Astrocyte of the cerebellum (primary cell): Measurements from ENCODE around the gene CTDNEP1.
A peak's percentile ranks its signal among the peaks of the same experiment; 100 is the strongest.

Experiments used
- DNase-seq: peaks from one replicate; pipeline ENCODE4 v3.0.0-alpha.2; 2011; ENCODE audit warnings: low read depth
- H3K4me3 ChIP-seq: 2 replicates; pipeline ENCODE4 v1.5.1; 2011; ENCODE audit warnings: mild to moderate bottlenecking, low read depth, low read length, moderate library complexity
- in situ Hi-C: cut with HindIII; loops from 2 replicates; pipeline ENCODE4 v1.10.0; 2017; ENCODE audit warnings: low sequenced_read_pairs
- TF ChIP-seq, protein P1 (sequence below): IDR thresholded peaks from 2 replicates; pipeline ENCODE4 v1.5.1; 2012; ENCODE audit warnings: low read length, low read depth, moderate library complexity, mild to moderate bottlenecking; ENCODE audit errors: missing control alignments

CTDNEP1 gene

DNA sequence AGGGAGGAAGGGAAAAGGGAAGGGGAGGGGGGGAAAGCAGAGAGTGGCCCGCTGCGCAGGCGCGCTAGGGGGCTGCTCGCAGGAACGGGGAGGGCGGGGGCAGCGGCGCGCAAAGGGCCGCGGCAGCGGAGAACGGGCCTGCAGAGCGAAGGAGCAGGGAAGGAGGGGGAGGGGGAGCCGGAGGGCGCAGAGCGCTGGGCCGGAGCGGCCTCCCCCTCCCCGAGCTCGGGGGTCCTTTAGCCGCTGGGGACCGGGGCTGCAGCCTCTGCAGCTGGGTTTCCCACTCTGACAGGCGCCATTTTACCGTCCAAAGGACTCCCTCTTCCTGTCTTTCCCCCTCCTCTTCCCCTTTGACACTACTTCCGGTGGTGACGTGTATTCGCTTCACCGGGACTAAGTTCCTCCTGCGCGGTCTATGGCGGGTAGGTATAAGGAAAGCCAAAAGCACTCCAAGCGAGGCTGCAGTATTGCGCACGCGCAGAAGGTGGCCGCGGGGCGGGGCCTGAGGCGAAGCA lies at the start of gene CTDNEP1:
CTDNEP1 (minus strand) TSS at position 74 of the 515 bp plus-strand sequence. CDS start 438 bp downstream, outside the sequence.
- in situ Hi-C loops = no loop called here
- H3K4me3 ChIP-seq = peak within 1 kb of the TSS; percentile 84
- DNase-seq = peak; percentile 99
- TF ChIP-seq, protein P1, sequence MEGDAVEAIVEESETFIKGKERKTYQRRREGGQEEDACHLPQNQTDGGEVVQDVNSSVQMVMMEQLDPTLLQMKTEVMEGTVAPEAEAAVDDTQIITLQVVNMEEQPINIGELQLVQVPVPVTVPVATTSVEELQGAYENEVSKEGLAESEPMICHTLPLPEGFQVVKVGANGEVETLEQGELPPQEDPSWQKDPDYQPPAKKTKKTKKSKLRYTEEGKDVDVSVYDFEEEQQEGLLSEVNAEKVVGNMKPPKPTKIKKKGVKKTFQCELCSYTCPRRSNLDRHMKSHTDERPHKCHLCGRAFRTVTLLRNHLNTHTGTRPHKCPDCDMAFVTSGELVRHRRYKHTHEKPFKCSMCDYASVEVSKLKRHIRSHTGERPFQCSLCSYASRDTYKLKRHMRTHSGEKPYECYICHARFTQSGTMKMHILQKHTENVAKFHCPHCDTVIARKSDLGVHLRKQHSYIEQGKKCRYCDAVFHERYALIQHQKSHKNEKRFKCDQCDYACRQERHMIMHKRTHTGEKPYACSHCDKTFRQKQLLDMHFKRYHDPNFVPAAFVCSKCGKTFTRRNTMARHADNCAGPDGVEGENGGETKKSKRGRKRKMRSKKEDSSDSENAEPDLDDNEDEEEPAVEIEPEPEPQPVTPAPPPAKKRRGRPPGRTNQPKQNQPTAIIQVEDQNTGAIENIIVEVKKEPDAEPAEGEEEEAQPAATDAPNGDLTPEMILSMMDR = no peak

DNA sequence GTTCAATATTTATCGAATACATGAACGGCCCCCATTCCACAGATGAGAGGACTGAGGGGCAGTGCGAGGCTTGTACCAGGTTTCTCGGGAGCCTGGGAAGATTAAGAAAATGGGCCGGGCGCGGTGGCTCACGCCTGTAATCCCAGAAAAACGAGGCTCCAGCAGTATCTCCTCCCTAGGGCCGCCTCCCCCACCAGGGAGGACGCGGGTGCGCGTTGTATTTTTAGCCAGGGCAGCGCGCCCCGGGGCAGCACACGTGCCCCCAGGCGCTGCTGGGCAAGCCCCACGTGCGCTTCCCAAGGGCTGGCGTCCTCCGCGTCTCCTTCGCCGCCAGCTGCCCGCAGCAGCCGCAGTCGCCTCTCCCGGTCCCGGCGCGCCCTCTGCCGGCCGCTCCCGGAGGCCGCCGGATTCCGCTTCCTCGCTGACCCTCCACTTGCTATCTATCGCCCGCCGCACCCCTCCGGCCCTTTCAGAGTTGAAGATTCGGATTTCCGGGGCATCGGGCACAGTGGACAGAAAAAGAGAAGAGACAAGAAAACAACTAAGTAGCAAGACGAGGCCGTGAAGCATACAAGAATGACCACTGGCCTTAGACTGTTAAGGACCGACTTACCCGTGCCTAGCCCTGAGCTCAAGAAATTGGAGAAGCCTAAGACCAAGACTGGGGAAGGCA lies 44.8 kb upstream of the CTDNEP1 start:
- in situ Hi-C loops = no loop called here
- peak; percentile 40 for DNase-seq
- TF ChIP-seq, protein P1 = peak; percentile 88
- H3K4me3 ChIP-seq = no peak overlapping the region

DNA sequence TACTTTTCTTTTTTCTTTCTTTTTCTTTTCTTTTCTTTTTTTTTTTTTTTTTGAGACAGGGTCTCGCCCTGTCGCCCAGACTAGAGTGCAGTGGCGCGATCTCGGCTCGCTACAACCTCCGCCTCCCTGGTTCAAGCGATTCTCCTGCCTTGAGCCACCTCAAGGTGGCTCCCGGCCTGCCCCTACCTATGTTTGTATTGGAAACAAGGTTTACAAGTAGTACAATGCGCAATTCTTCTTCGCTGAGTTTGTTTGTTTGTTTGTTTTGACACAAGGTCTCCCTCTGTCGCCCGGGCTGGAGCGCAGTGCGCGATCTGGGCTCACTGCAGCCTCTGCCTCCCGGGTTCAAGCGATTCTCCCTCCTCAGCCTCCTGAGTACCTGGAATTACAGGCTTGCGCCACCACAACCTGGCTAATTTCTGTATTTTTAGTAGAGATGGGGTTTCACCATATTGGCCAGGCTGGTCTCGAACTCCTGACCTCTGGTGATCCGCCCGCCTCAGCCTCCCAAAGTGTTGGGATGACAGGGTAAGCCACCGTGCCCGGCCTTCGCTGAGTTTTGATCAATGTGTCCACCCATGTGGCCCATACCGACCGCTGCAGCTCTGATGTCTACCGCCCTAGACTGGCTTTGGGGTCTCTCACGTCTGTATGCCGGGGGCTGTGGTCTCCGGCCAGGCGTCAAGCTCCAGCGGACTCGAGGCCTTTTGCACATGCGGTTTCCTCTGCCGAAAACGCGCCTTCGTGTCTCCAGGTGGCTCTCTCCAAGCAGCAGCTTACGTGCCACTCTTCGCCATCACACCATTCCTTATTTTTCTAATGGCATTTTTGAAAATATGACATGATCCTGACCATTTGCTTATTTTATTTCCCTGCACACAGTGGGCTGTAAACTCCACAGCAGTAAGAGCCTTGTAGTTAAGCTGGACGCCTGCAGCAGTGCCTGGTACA lies 44.0 kb upstream of the CTDNEP1 start:
- no peak for DNase-seq
- TF ChIP-seq, protein P1 = no peak
- no peak overlapping the region for H3K4me3 ChIP-seq
- in situ Hi-C loops = no loop called here

DNA sequence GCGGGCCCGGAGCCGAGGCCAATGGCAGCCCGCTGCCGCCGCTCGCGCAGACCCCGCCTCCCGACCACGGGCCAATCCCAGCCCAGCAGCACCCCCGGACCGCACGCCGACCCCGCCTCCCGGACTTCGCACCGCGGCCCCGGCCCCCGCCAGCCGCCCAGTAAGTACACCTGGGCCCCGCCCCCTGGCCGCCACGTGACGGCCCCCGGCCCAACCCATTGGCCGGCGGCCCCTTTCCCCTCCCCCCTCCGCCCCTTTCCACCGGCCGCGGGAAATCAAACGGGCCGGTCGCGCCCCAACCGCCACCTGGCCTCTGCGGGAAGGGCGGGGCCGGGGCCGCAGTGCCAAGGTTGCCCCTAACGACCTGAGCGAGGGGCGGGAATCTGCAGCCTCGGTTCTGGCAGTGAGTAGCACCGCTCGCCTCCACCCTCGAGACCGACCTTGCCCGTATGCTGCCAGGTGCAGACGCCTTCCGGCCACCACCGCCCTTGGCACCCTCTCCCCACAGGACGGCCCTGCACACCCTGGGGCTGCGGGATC lies 43.1 kb upstream of the CTDNEP1 start, which contains the start of gene YBX2:
YBX2 (minus strand) TSS at position 26 of the 540 bp plus-strand sequence. CDS start 139 bp downstream, outside the sequence.
- no peak within 1 kb of the TSS for H3K4me3 ChIP-seq
- no peak for DNase-seq
- in situ Hi-C loops = no loop called here
- TF ChIP-seq, protein P1 = no peak

DNA sequence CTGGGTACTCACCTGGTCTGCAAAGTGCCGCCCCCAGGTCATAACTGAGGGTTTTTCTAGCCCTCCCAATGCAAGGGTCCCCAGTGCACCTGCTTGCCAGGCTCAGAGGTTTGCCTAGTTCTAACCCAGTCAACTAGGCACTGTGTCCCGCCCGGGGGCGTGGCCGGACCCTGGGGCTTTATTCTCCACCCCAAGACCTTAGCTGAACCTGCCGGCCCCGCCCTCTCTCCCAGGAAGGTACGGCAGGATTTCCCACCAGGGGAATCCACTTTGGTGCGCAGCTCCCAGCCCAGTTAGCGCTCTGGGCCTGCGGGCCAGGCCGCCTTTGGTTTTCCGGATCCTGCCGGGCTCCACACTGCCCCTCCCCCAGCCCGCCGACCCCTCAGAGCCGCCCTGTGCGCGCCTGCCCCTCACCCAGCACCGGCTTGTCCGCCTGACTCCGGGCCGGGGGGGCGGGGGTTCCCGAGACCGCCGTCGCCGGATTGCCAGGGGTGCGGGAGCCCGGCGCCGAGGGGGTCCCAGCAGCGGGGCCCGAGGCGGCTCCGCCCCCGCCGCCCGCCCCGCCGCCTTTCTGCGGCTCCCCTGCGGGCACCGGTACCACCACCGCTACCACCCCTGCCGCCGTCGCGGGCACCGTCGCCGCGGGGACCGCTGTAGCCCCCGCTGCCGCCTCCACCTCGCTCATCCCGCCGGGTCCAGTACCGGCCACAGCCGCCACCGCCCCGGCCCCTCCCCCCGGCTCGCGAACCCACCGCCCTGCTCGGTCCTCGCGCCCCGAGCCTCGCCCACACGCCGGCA lies 42.5 kb upstream of the CTDNEP1 start:
- TF ChIP-seq, protein P1 = no peak
- no peak for DNase-seq
- in situ Hi-C loops = no loop called here
- H3K4me3 ChIP-seq = no peak overlapping the region
